Type B pancreatic cell (in vitro differentiated cells): ENCODE data around the gene JAK3. TPM values are rescaled to one million over a fixed set of nuclear protein-coding genes. Genes with fewer than 3 reads are reported as not detected.

Source experiments
- DNase-seq: peaks from one replicate; pipeline ENCODE4 v3.0.0; 2021; ENCODE audit warnings: mixed read lengths; ENCODE audit not compliant: unreplicated experiment; ENCODE audit errors: extremely low spot score
- H3K27ac Mint-ChIP-seq: 2 replicates; pipeline ENCODE4 v1.8.0; 2021; ENCODE audit warnings: mild to moderate bottlenecking, mixed read lengths
- H3K27me3 Mint-ChIP-seq: 2 replicates; pipeline ENCODE4 v1.8.0; 2021; ENCODE audit warnings: mixed read lengths
- H3K36me3 Mint-ChIP-seq: 2 replicates; pipeline ENCODE4 v1.8.0; 2021; ENCODE audit warnings: mixed read lengths
- H3K4me1 Mint-ChIP-seq: one replicate; pipeline ENCODE4 v1.8.0; 2021; ENCODE audit warnings: mixed read lengths; ENCODE audit not compliant: unreplicated experiment
- H3K4me3 Mint-ChIP-seq: 2 replicates; pipeline ENCODE4 v1.8.0; 2021; ENCODE audit warnings: mild to moderate bottlenecking, mixed read lengths
- H3K9me3 Mint-ChIP-seq: 2 replicates; pipeline ENCODE4 v1.8.0; 2021; ENCODE audit warnings: mixed read lengths
- total RNA-seq: library from RNA; stranded (reverse); gene quantifications from 2 replicates; pipeline ENCODE4 v1.2.1, GENCODE V29; 2021; ENCODE audit warnings: low replicate concordance
- TF ChIP-seq, protein P1 (sequence below): fragments of 200-600 bp; sonication (generic); conservative IDR thresholded peaks from 2 replicates; pipeline ENCODE4 v1.5.0; 2021; ENCODE audit warnings: antibody characterized with exemption, mild to moderate bottlenecking

JAK3 gene
- total RNA-seq, 1 donor from 2014 or later, result 4.3 TPM

- DNase-seq, result no peak
- no peaks in the 10 kb centered on the region for H3K9me3 Mint-ChIP-seq
- peaks cover 54% of the 10 kb centered on the region for H3K27me3 Mint-ChIP-seq
- no peaks in the 10 kb centered on the region for H3K4me1 Mint-ChIP-seq
- no peaks in the 10 kb centered on the region for H3K36me3 Mint-ChIP-seq
- peak overlapping the region; percentile 85 for H3K27ac Mint-ChIP-seq
- H3K4me3 Mint-ChIP-seq, result peak overlapping the region; percentile 27
- TF ChIP-seq, protein P1, sequence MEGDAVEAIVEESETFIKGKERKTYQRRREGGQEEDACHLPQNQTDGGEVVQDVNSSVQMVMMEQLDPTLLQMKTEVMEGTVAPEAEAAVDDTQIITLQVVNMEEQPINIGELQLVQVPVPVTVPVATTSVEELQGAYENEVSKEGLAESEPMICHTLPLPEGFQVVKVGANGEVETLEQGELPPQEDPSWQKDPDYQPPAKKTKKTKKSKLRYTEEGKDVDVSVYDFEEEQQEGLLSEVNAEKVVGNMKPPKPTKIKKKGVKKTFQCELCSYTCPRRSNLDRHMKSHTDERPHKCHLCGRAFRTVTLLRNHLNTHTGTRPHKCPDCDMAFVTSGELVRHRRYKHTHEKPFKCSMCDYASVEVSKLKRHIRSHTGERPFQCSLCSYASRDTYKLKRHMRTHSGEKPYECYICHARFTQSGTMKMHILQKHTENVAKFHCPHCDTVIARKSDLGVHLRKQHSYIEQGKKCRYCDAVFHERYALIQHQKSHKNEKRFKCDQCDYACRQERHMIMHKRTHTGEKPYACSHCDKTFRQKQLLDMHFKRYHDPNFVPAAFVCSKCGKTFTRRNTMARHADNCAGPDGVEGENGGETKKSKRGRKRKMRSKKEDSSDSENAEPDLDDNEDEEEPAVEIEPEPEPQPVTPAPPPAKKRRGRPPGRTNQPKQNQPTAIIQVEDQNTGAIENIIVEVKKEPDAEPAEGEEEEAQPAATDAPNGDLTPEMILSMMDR, result no peak
Measured at GRCh38 chr19:17797424-17798201, 50.2 kb downstream of the JAK3 start.

- H3K27ac Mint-ChIP-seq, result peak overlapping the region; percentile 85
- peaks cover 49% of the 10 kb centered on the region for H3K27me3 Mint-ChIP-seq
- no peaks in the 10 kb centered on the region for H3K9me3 Mint-ChIP-seq
- H3K4me3 Mint-ChIP-seq, result peak overlapping the region; percentile 27
- TF ChIP-seq, protein P1, result no peak
- no peaks in the 10 kb centered on the region for H3K36me3 Mint-ChIP-seq
- H3K4me1 Mint-ChIP-seq, result peaks cover under 1% of the 10 kb centered on the region
- DNase-seq, result no peak
Measured at GRCh38 chr19:17796838-17797423, 50.9 kb downstream of the JAK3 start.

DNA sequence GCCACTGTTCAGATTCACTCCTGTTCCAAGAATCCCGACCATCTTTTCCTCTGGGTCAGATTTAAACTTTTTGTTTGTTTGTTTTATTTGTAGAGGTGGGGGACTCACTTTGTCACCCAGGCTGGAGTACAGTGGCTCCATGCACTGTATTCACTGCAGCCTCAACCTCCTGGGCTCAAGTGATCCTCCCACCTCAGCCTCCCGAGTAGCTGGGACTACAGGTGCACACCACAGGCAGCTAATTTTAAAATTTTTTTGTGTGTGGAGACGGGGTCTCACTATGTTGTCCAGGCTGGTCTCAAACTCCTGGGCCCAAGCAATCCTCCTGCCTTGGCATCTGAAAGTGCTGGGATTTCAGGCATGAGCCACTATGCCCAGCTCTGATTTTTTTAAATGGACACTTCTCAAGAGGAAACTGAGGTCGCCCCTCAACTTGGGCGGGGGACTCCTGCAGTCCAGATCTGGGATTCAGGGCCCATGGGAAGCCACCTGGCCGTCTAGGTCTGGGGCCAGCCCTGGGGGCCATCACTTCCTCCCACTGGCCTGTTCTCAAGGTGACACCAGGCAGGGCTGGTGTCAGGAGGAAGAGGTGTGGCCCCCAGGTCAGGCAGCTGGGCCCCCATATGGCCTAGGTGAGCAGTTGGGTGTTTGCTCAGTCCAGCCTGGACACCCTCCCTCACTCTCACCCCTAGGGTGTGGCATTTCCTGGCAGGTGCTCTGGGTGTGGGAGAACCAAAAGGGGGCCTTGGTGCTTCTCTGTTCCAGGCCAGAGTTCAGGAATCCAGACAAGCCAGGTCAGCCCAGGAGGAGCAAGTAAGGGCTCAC lies 51.6 kb downstream of the JAK3 start:
- no peaks in the 10 kb centered on the region for H3K9me3 Mint-ChIP-seq
- TF ChIP-seq, protein P1, result no peak
- peak overlapping the region; percentile 74 for H3K4me3 Mint-ChIP-seq
- H3K36me3 Mint-ChIP-seq, result no peaks in the 10 kb centered on the region
- H3K27me3 Mint-ChIP-seq, result peaks cover 54% of the 10 kb centered on the region
- no peak for DNase-seq
- peak overlapping the region; percentile 85 for H3K27ac Mint-ChIP-seq
- H3K4me1 Mint-ChIP-seq, result peaks cover 7% of the 10 kb centered on the region

DNA sequence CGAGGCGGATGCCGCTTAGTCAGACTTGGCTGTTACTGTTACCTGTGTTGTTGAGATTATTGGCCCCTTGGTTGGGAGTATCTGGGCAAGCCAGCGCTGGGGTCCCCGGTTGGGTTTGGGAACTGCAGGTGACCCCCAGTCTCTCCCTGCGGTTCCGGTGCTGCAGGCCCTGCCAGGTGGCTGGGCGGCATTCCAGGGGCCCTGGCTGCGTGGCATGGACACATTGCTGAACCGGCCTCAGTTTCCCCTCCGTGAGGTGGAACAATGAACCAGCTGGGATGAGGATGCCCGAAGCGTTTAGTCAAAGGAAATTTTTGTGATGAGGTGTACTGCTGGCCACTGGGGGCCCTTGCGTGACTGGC lies 52.3 kb downstream of the JAK3 start:
- H3K4me1 Mint-ChIP-seq, result peaks cover 7% of the 10 kb centered on the region

More for the DNA sequence above, 52.3 kb downstream of the JAK3 start:
- no peaks in the 10 kb centered on the region for H3K36me3 Mint-ChIP-seq
- H3K4me3 Mint-ChIP-seq, result peak overlapping the region; percentile 74
- DNase-seq, result no peak
- peaks cover 48% of the 10 kb centered on the region for H3K27me3 Mint-ChIP-seq
- TF ChIP-seq, protein P1, result no peak
- no peaks in the 10 kb centered on the region for H3K9me3 Mint-ChIP-seq
- H3K27ac Mint-ChIP-seq, result no peak overlapping the region
